T-helper 17 cell (primary cell): ENCODE results near the gene GATAD2A. TPM values are rescaled to one million over a fixed set of nuclear protein-coding genes. Genes with fewer than 3 reads are reported as not detected.
A peak's percentile ranks its signal among the peaks of the same experiment; 100 is the strongest.

Experiments used
- ATAC-seq: fragments of 150-1000 bp; cut with Tn5 transposase; 2 replicates; pipeline ENCODE4 v1.10.0; 2021; ENCODE audit warnings: mild to moderate bottlenecking, moderate library complexity
- DNase-seq, 3 donors: peaks; one replicate each; pipeline versions ENCODE4 v3.0.0 to v3.0.0-alpha.2; 2020 to 2021
- H3K9me3 ChIP-seq: one replicate; pipeline ENCODE4 v1.7.0; 2013; ENCODE audit warnings: low read length, mild to moderate bottlenecking; ENCODE audit not compliant: control insufficient read depth, poor library complexity, severe bottlenecking
- H3K27ac Mint-ChIP-seq: one replicate; pipeline ENCODE4 v1.8.0; 2022; ENCODE audit warnings: mild to moderate bottlenecking, moderate library complexity, mixed read lengths
- H3K27me3 Mint-ChIP-seq: one replicate; pipeline ENCODE4 v1.8.0; 2022; ENCODE audit warnings: mixed read lengths
- H3K36me3 Mint-ChIP-seq: one replicate; pipeline ENCODE4 v1.8.0; 2022; ENCODE audit warnings: low read depth, mixed read lengths
- H3K4me1 Mint-ChIP-seq: one replicate; pipeline ENCODE4 v1.8.0; 2022; ENCODE audit warnings: mild to moderate bottlenecking, mixed read lengths
- H3K4me3 Mint-ChIP-seq: one replicate; pipeline ENCODE4 v1.8.0; 2022; ENCODE audit warnings: mild to moderate bottlenecking, moderate library complexity, mixed read lengths
- total RNA-seq, 4 donors: library from RNA in 2 of 4; stranded (reverse) in 2 of 4; gene quantifications; one replicate each; pipeline ENCODE4 v1.2.3 and lab custom pipeline; 2022 to 2026

The GATAD2A gene
- total RNA-seq, 2 donors from 2014 or later = 129 to 153 TPM

GRCh38 chr19:19517235-19517619 is 111.8 kb downstream of the GATAD2A start:
- no peak for ATAC-seq
- no peaks in the 10 kb centered on the region for H3K27me3 Mint-ChIP-seq
- H3K9me3 ChIP-seq = no peaks in the 10 kb centered on the region
- H3K27ac Mint-ChIP-seq = peak overlapping the region; percentile 94
- H3K4me1 Mint-ChIP-seq = peaks cover 11% of the 10 kb centered on the region
- no peak for DNase-seq
- H3K36me3 Mint-ChIP-seq = no peaks in the 10 kb centered on the region
- peak overlapping the region; percentile 55 for H3K4me3 Mint-ChIP-seq

GRCh38 chr19:19520989-19521388 is 115.5 kb downstream of the GATAD2A start:
- H3K27me3 Mint-ChIP-seq = no peaks in the 10 kb centered on the region
- H3K4me3 Mint-ChIP-seq = no peak overlapping the region
- ATAC-seq (no peak), DNase-seq (no peak)
- H3K36me3 Mint-ChIP-seq = no peaks in the 10 kb centered on the region
- peaks cover 10% of the 10 kb centered on the region for H3K4me1 Mint-ChIP-seq
- H3K27ac Mint-ChIP-seq = no peak overlapping the region
- H3K9me3 ChIP-seq = no peaks in the 10 kb centered on the region

- H3K36me3 Mint-ChIP-seq = no peaks in the 10 kb centered on the region
- H3K4me1 Mint-ChIP-seq = peaks cover 8% of the 10 kb centered on the region
- H3K9me3 ChIP-seq = no peaks in the 10 kb centered on the region
- no peak overlapping the region for H3K4me3 Mint-ChIP-seq
- no peak for DNase-seq
- ATAC-seq = no peak
- H3K27ac Mint-ChIP-seq = no peak overlapping the region
- H3K27me3 Mint-ChIP-seq = no peaks in the 10 kb centered on the region
Measured at GRCh38 chr19:19523177-19523576, 117.7 kb downstream of the GATAD2A start.

GRCh38 chr19:19524053-19524452 is 118.6 kb downstream of the GATAD2A start:
- Mint-ChIP-seq H3K27ac (peak overlapping the region; percentile 72), H3K27me3 (no peaks in the 10 kb centered on the region), H3K4me1 (peaks cover 8% of the 10 kb centered on the region), H3K4me3 (no peak overlapping the region), H3K36me3 (no peaks in the 10 kb centered on the region)
- ATAC-seq (no peak), DNase-seq (no peak)
- H3K9me3 ChIP-seq = no peaks in the 10 kb centered on the region

- H3K9me3 ChIP-seq = no peaks in the 10 kb centered on the region
- no peak for DNase-seq
- no peak for ATAC-seq
- Mint-ChIP-seq H3K4me3 (no peak overlapping the region), H3K27ac (no peak overlapping the region), H3K27me3 (no peaks in the 10 kb centered on the region), H3K36me3 (no peaks in the 10 kb centered on the region), H3K4me1 (no peaks in the 10 kb centered on the region)
Measured at GRCh38 chr19:19525611-19526380, 120.3 kb downstream of the GATAD2A start.

GRCh38 chr19:19526581-19527370 is 121.3 kb downstream of the GATAD2A start:
- H3K9me3 ChIP-seq = no peaks in the 10 kb centered on the region
- no peaks in the 10 kb centered on the region for H3K36me3 Mint-ChIP-seq
- no peak overlapping the region for H3K4me3 Mint-ChIP-seq
- no peak for DNase-seq
- H3K4me1 Mint-ChIP-seq = no peaks in the 10 kb centered on the region
- H3K27ac Mint-ChIP-seq = no peak overlapping the region
- no peak for ATAC-seq
- no peaks in the 10 kb centered on the region for H3K27me3 Mint-ChIP-seq

GRCh38 chr19:19527371-19527656 is 121.8 kb downstream of the GATAD2A start:
- Mint-ChIP-seq H3K4me1 (peaks cover 3% of the 10 kb centered on the region), H3K27ac (no peak overlapping the region), H3K4me3 (no peak overlapping the region), H3K27me3 (no peaks in the 10 kb centered on the region), H3K36me3 (no peaks in the 10 kb centered on the region)
- H3K9me3 ChIP-seq = no peaks in the 10 kb centered on the region
- DNase-seq (no peak), ATAC-seq (no peak)

- Mint-ChIP-seq H3K36me3 (no peaks in the 10 kb centered on the region), H3K27ac (no peak overlapping the region), H3K4me3 (no peak overlapping the region), H3K27me3 (no peaks in the 10 kb centered on the region), H3K4me1 (peaks cover 3% of the 10 kb centered on the region)
- H3K9me3 ChIP-seq = no peaks in the 10 kb centered on the region
- ATAC-seq (no peak), DNase-seq (no peak)
Measured at GRCh38 chr19:19527674-19528625, 122.5 kb downstream of the GATAD2A start.

GRCh38 chr19:19528721-19529490 is 123.4 kb downstream of the GATAD2A start, which contains the start of gene YJEFN3:
Gene YJEFN3, plus strand, starts transcription at chr19:19528911. Its CDS starts 22 bp downstream, at chr19:19528933.
- ATAC-seq (no peak), DNase-seq (no peak)
- H3K27me3 Mint-ChIP-seq = no peaks in the 10 kb centered on the region
- no peaks in the 10 kb centered on the region for H3K36me3 Mint-ChIP-seq
- H3K9me3 ChIP-seq = no peaks in the 10 kb centered on the region
- peak within 1 kb of the TSS; percentile 15 for H3K4me3 Mint-ChIP-seq
- H3K27ac Mint-ChIP-seq = peak within 1 kb of the TSS; percentile 45
- peaks cover 4% of the 10 kb centered on the region for H3K4me1 Mint-ChIP-seq

GRCh38 chr19:19529783-19530422 is 124.4 kb downstream of the GATAD2A start:
- no peaks in the 10 kb centered on the region for H3K27me3 Mint-ChIP-seq
- no peak for ATAC-seq
- peak overlapping the region; percentile 45 for H3K27ac Mint-ChIP-seq
- peak overlapping the region; percentile 15 for H3K4me3 Mint-ChIP-seq
- H3K9me3 ChIP-seq = no peaks in the 10 kb centered on the region
- H3K4me1 Mint-ChIP-seq = peaks cover 9% of the 10 kb centered on the region
- H3K36me3 Mint-ChIP-seq = no peaks in the 10 kb centered on the region
- DNase-seq = no peak

GRCh38 chr19:19530423-19530804 is 124.9 kb downstream of the GATAD2A start:
- ATAC-seq = no peak

GRCh38 chr19:19530889-19531288 is 125.4 kb downstream of the GATAD2A start:
- Mint-ChIP-seq H3K27ac (peak overlapping the region; percentile 45), H3K27me3 (no peaks in the 10 kb centered on the region), H3K4me3 (no peak overlapping the region), H3K4me1 (peaks cover 9% of the 10 kb centered on the region), H3K36me3 (no peaks in the 10 kb centered on the region)
- ATAC-seq (no peak), DNase-seq (no peak)
- no peaks in the 10 kb centered on the region for H3K9me3 ChIP-seq

More at GRCh38 chr19:19530423-19530804, 124.9 kb downstream of the GATAD2A start:
- Mint-ChIP-seq H3K27ac (peak overlapping the region; percentile 45), H3K4me1 (peaks cover 9% of the 10 kb centered on the region), H3K4me3 (no peak overlapping the region), H3K27me3 (no peaks in the 10 kb centered on the region), H3K36me3 (no peaks in the 10 kb centered on the region)
- no peak for DNase-seq
- H3K9me3 ChIP-seq = no peaks in the 10 kb centered on the region
